Esophagus muscularis mucosa (tissue), 4 donors: ENCODE data around the gene MX2. TPM values are rescaled to one million over a fixed set of nuclear protein-coding genes. Genes with fewer than 3 reads are reported as not detected.

Source experiments
- DNase-seq: peaks from one replicate; pipeline ENCODE4 v3.0.0-alpha.2; 2017; ENCODE audit errors: extremely low spot score
- H3K27ac ChIP-seq, 4 donors: fragments of 200-600 bp; sonication (generic); replicated peaks in 1 of 4; 1 replicate in 3 of 4; 2 replicates in 1 of 4; pipeline ENCODE4 v1.5.1; 2016 to 2019; ENCODE audit warnings: mild to moderate bottlenecking in 1 of 4
- H3K27me3 ChIP-seq, 4 donors: fragments of 200-600 bp; sonication (generic); one replicate each; pipeline versions ENCODE4 v1.5.1 to v1.6.0; 2016 to 2019
- H3K36me3 ChIP-seq, 4 donors: fragments of 200-600 bp; sonication (generic); one replicate each; pipeline ENCODE4 v1.5.1; 2016 to 2019
- H3K4me1 ChIP-seq, 4 donors: fragments of 200-600 bp; sonication (generic); one replicate each; pipeline ENCODE4 v1.5.1; 2016 to 2019
- H3K4me3 ChIP-seq, 4 donors: fragments of 200-600 bp; sonication (generic); 1 replicate in 2 of 4; 2 replicates in 2 of 4; pipeline ENCODE4 v1.5.1; 2016 to 2019; ENCODE audit warnings: mild to moderate bottlenecking in 4 of 4, moderate library complexity in 1 of 4
- H3K9me3 ChIP-seq, 4 donors: fragments of 200-600 bp; sonication (generic); 1 replicate in 3 of 4; 2 replicates in 1 of 4; pipeline ENCODE4 v1.5.1; 2016 to 2019
- EP300 ChIP-seq: sonication (generic); formaldehyde crosslinking; IDR thresholded peaks from one replicate; pipeline ENCODE4 v1.6.1; 2017; ENCODE audit warnings: antibody characterized with exemption
- POLR2A ChIP-seq: fragments of 450-650 bp; IDR thresholded peaks from one replicate; pipeline ENCODE4 v1.6.1; 2017; ENCODE audit warnings: antibody characterized with exemption, moderate library complexity, mild to moderate bottlenecking, low read depth
- POLR2AphosphoS5 ChIP-seq, 2 donors: sonication (generic); formaldehyde crosslinking; IDR thresholded peaks; one replicate each; pipeline ENCODE4 v1.6.1; 2017; ENCODE audit warnings: antibody characterized with exemption in 2 of 2
- WGBS: methylation state at CpG from one replicate; pipeline ENCODE4 v1.1.5; 2018; 5-methylcytosine and 5-hydroxymethylcytosine counted together
- intact Hi-C: fragments of 100-400 bp; cut with DNase I; formaldehyde crosslinking; loops from one replicate; pipeline ENCODE4 v1.15.1; 2023
- total RNA-seq, 4 donors: library from RNA; depleted of rRNA; stranded (reverse); fragments of >200 nt; gene quantifications; one replicate each; pipeline versions ENCODE4 v1.1.0 to v1.2.1, GENCODE V29; 2016
- TF ChIP-seq, protein P1 (sequence below), 3 experiments: fragments of 200-600 bp in 2 of 3; fragments of 450-650 bp in 1 of 3; sonication (generic) in 2 of 3; IDR thresholded peaks; one replicate each; pipeline ENCODE4 v1.5.1; 2017 to 2019; ENCODE audit warnings: antibody characterized with exemption in 3 of 3, mild to moderate bottlenecking in 2 of 3, moderate library complexity in 1 of 3

Gene MX2
- total RNA-seq, 4 donors from 2014 or later = 5.4 to 19.7 (median 7.0) TPM

DNA sequence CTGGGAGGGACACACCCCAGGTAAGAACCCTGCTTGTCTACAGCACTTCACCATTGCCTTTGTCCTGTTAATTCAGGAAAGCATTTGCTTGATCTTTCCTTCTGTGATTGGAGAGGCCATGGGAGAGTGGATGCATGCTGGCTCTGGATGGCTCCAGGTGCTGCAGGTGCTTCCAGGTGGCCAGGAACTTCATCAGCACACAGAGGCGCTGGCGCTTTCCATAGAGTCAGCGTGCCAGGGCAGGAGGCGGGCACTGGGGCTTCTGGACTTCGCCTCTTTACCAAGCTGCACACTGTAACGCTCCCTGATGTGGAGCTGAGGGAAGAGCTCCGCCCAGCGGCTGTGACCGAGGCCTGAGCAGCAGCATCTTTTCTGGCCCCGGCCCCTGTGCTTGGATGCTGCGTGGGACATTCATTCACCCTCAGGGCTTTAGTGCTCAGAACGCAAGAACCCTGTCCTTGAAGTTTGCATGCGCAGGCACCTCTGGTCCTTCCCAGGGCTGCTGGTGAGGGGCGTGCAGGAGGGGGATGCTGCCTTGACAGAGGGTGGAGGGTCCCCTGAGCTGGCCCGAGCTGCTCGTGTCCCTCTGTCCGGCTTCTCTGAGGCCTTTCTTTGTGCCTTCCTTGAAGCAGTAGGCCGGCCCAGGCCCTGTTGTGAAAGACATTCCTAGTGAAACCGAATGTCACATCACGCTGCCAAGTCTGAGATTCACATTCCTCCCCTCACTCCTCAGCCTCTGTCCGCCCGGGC lies 1.6 kb upstream of the MX2 start:
- Histone ChIP-seq H3K4me3 (peak overlapping the region in 1 of 4 donors; percentile 2), H3K4me1 (peaks cover 6 to 37% (median 31%) of the 10 kb centered on the region in 4 donors), H3K27me3 (peaks cover 0 to 3% (median 1%) of the 10 kb centered on the region in 4 donors), H3K27ac (peak overlapping the region; percentile 64 to 86 (median 78)), H3K36me3 (no peaks in the 10 kb centered on the region), H3K9me3 (no peaks in the 10 kb centered on the region)
- intact Hi-C loops = no loop called here
- TF ChIP-seq EP300 (no peak), POLR2A (no peak), POLR2AphosphoS5 (IDR thresholded peaks at IDR 0.05) (peak; percentile 11 to 14)
- TF ChIP-seq, protein P1, sequence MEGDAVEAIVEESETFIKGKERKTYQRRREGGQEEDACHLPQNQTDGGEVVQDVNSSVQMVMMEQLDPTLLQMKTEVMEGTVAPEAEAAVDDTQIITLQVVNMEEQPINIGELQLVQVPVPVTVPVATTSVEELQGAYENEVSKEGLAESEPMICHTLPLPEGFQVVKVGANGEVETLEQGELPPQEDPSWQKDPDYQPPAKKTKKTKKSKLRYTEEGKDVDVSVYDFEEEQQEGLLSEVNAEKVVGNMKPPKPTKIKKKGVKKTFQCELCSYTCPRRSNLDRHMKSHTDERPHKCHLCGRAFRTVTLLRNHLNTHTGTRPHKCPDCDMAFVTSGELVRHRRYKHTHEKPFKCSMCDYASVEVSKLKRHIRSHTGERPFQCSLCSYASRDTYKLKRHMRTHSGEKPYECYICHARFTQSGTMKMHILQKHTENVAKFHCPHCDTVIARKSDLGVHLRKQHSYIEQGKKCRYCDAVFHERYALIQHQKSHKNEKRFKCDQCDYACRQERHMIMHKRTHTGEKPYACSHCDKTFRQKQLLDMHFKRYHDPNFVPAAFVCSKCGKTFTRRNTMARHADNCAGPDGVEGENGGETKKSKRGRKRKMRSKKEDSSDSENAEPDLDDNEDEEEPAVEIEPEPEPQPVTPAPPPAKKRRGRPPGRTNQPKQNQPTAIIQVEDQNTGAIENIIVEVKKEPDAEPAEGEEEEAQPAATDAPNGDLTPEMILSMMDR (IDR thresholded peaks at IDR 0.05) = no peak
- 68% methylated on average over 22 of the region's 22 CpGs for WGBS
- DNase-seq = no peak

DNA sequence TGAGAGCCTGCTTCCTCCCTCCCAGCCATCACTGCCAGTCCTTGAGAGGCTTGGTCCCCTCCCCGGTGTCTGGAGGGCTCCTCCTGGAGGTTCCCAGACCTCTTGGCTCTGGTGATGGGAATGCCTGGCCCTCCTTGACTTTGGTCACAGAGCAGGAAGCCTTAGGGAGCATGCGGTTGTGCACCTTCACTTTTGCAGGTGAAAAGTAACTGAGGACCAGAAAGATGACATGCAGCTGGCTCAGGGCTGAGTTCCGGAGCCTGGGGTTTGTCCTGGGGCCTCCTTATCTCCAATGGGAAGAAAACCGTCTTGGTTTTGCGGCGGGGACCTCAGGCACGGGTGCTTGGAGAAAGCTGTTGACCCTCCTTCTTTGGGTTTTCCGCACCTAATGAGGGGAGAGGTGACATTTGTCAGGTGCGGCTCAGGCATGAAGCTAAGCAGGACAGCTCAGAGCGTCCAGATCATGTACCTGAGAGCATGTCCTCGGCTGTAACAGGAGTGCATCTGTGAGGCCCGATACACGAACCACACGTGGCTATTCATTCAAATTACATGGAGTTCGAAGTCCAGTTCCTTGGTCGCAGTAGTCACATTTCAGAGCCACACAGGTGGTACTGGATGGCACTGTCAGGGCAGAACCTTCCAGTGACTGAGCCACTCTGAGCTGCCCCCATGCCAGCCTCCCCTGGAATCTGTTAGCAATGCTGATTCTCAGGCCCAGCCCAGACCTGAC lies 608 bp upstream of the MX2 start:
- peak overlapping the region; percentile 39 to 57 (median 48) for H3K4me3 ChIP-seq
- TF ChIP-seq POLR2A = no peak
- TF ChIP-seq EP300 = no peak
- H3K36me3 ChIP-seq = no peaks in the 10 kb centered on the region
- peaks cover 6 to 37% (median 31%) of the 10 kb centered on the region in 4 donors for H3K4me1 ChIP-seq
- WGBS = 90% methylated on average over 16 of the region's 16 CpGs
- intact Hi-C loops = no loop called here
- no peaks in the 10 kb centered on the region for H3K9me3 ChIP-seq
- no peak for DNase-seq
- peak overlapping the region; percentile 74 to 86 (median 80) for H3K27ac ChIP-seq
- H3K27me3 ChIP-seq = peaks cover 0 to 4% (median 1%) of the 10 kb centered on the region in 4 donors

DNA sequence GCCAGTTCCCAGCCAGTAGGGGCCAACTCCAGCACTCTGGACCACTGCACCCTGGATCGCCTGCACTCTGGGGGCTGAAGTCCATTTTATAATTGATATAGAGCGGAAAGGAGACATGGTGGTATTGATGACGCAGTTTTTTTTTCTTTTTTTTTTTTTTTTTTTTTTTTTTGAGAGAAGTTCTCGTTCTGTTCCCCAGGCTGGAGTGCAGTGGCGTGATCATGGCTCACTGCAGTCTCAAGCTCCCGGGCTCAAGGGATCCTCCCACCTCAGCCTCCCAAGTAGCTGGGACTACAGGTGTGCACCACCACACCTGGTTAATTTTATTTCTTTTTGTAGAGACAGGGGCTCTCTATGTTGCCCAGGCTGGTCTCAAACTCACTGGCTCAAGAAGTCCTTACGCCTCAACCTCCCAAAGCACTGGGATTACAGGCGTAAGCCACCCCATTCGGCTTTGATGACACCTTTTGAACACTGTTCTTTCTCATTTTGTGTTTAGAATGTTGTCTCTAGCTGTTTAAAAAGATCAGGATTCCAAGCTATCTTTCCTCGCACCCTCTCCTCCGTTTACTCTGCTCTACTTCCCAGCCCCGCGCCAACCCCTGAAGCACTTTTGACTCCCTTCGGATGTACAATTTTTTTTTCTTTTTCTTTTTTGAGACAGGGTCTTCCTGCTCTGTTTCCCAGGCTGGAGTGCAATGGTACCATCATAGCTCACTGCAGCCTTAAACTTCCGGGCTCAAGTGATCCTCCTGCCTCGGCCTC lies 960 bp downstream of the MX2 start:
- Histone ChIP-seq H3K27me3 (peaks cover 0 to 4% (median 1%) of the 10 kb centered on the region in 4 donors), H3K36me3 (no peaks in the 10 kb centered on the region), H3K27ac (peak overlapping the region; percentile 74 to 86 (median 80)), H3K9me3 (no peaks in the 10 kb centered on the region), H3K4me1 (peaks cover 6 to 43% (median 31%) of the 10 kb centered on the region in 4 donors), H3K4me3 (peak overlapping the region; percentile 39 to 57 (median 48))
- intact Hi-C loops = no loop called here
- no peak for DNase-seq
- TF ChIP-seq POLR2AphosphoS5 (IDR thresholded peaks at IDR 0.05) (no peak), POLR2A (no peak), EP300 (no peak)
- TF ChIP-seq, protein P1 (IDR thresholded peaks at IDR 0.05) = no peak
- 79% methylated on average over 16 of the region's 16 CpGs for WGBS

DNA sequence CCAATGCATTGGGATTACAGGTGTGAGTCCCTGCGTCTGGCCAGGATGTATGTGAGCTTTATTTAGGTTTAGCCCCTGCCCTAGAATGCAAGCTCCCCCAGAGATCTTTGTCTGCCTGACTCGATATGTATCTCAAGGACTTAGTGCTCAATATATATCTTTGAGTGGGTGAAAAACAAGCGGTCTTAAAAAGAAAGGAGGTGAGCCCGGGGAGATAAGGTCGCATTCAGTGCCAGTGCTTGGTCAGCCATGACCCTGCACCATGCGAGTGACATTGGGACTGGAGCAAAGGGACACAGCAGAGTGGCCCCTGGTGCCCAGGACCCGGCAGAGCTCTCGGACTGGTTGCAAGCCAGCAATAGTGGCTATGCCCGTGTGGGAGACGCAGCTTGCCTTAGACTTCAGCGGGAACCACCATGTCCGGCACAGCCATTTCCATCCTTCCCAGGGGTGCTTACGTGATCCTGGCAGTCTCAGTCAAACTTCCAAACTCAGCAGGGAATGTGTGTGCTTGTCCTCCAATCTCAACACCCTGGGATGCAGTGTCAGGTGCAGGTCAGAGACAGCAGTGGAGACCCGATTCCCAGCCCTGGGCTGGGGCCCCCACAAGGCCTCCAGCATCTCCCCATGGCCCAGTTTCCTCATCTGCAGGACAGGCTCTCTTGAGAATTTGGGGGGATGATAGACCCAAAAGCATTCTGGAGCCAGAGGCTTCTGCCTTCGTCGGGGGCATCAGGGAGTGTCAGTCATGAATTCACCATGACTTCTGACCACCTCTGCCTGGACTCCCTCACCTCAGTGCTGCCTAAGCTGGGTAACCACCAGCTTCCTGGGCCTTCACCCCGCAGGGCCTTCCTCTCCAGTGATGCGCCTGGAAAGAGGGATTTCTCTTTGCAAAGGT lies 1.8 kb downstream of the MX2 start:
- no peaks in the 10 kb centered on the region for H3K36me3 ChIP-seq
- intact Hi-C loops = no loop called here
- H3K27me3 ChIP-seq = peaks cover 0 to 4% (median 1%) of the 10 kb centered on the region in 4 donors
- WGBS = 94% methylated on average over 18 of the region's 18 CpGs
- H3K27ac ChIP-seq = peak overlapping the region in 2 of 4 donors; percentile 82 to 86
- no peak for DNase-seq
- H3K4me1 ChIP-seq = peaks cover 7 to 51% (median 33%) of the 10 kb centered on the region in 4 donors
- H3K4me3 ChIP-seq = peak overlapping the region in 2 of 4 donors; percentile 39 to 47
- H3K9me3 ChIP-seq = no peaks in the 10 kb centered on the region
- TF ChIP-seq EP300 (no peak), POLR2AphosphoS5 (IDR thresholded peaks at IDR 0.05) (no peak), POLR2A (no peak)
- TF ChIP-seq, protein P1 (IDR thresholded peaks at IDR 0.05) = no peak
